Measurements from ENCODE around the gene CDK7. TPM values are rescaled to one million over a fixed set of nuclear protein-coding genes. Genes with fewer than 3 reads are reported as not detected.

Gene CDK7
- total RNA-seq, 1 experiment from 2014 or later: 51.6 TPM

GRCh38 chr5:69213513-69214215, 21.0 kb upstream of the CDK7 start:
- POLR2A ChIA-PET (ENCODE audit: unreplicated experiment): no interaction called here
- H3F3A ChIP-seq (ENCODE audit: insufficient read depth, low read depth): no peaks in the 10 kb centered on the region
- no peak overlapping the region for H3K4me3 ChIP-seq
- intact Hi-C loops (cut with micrococcal nuclease; ENCODE audit: unreplicated experiment): no loop called here
- no peak overlapping the region for H3K27ac ChIP-seq
- CTCF ChIA-PET: no interaction called here
- H3K79me2 ChIP-seq (ENCODE audit: low read depth): peaks cover 6% of the 10 kb centered on the region
- no peaks in the 10 kb centered on the region for H3K36me3 ChIP-seq (ENCODE audit: low read depth)
- peaks cover 10% of the 10 kb centered on the region for H3K4me1 ChIP-seq (replicated peaks; ENCODE audit: insufficient read depth)
- H3K9me2 ChIP-seq (ENCODE audit: insufficient read depth): no peaks in the 10 kb centered on the region
- peak in 1 of 2 experiments; percentile 42 for DNase-seq
- H3K9me3 ChIP-seq (ENCODE audit: insufficient read depth, low read depth): no peaks in the 10 kb centered on the region; the same call in 1 of the 2 replicates
- H4K20me1 ChIP-seq (ENCODE audit: insufficient read depth): no peaks in the 10 kb centered on the region
- BruUV-seq (replicated peaks): no TSS peak
- no peak overlapping the region for H3K4me2 ChIP-seq
- H2AFZ ChIP-seq: no peak overlapping the region
- H3K27me3 ChIP-seq (ENCODE audit: insufficient read depth, low read depth): no peaks in the 10 kb centered on the region
- TF ChIP-seq EZH2 (IDR thresholded peaks at IDR 0.05; ENCODE audit: low read depth) (no peak), CTCF (conservative IDR thresholded peaks at IDR 0.05) (no peak)

- intact Hi-C loops (cut with micrococcal nuclease; ENCODE audit: unreplicated experiment): no loop called here
- peak overlapping the region; percentile 89 for H3K4me3 ChIP-seq
- H2AFZ ChIP-seq: peak overlapping the region; percentile 98
- peaks cover 16% of the 10 kb centered on the region for H3K4me1 ChIP-seq (replicated peaks; ENCODE audit: insufficient read depth)
- no peak for TF ChIP-seq CTCF (conservative IDR thresholded peaks at IDR 0.05)
- no peak for TF ChIP-seq EZH2 (IDR thresholded peaks at IDR 0.05; ENCODE audit: low read depth)
- peaks cover 6% of the 10 kb centered on the region; the same call in 1 of the 2 replicates for H3F3A ChIP-seq (ENCODE audit: insufficient read depth, low read depth)
- no peak overlapping the region for H3K27ac ChIP-seq
- no peak for DNase-seq
- no peaks in the 10 kb centered on the region; the same call in 1 of the 2 replicates for H3K9me3 ChIP-seq (ENCODE audit: insufficient read depth, low read depth)
- no TSS peak for BruUV-seq (replicated peaks)
- H3K9me2 ChIP-seq (ENCODE audit: insufficient read depth): no peaks in the 10 kb centered on the region
- ChIA-PET CTCF (no interaction called here), POLR2A (ENCODE audit: unreplicated experiment) (interaction anchor here (1.0 kb wide), 1 partner anchor 17 kb away, joined by 7 read pairs; the partner anchor contains the start of gene CDK7)
- H3K27me3 ChIP-seq (ENCODE audit: insufficient read depth, low read depth): no peaks in the 10 kb centered on the region
- no peaks in the 10 kb centered on the region; the same call in 1 of the 2 replicates for H4K20me1 ChIP-seq (ENCODE audit: insufficient read depth)
- peak overlapping the region; percentile 86 for H3K4me2 ChIP-seq
- H3K79me2 ChIP-seq (ENCODE audit: low read depth): peaks cover 22% of the 10 kb centered on the region
- no peaks in the 10 kb centered on the region for H3K36me3 ChIP-seq (ENCODE audit: low read depth)
Observed at GRCh38 chr5:69217151-69217511, 17.6 kb upstream of the CDK7 start.

GRCh38 chr5:69217548-69218526, 16.8 kb upstream of the CDK7 start:
- H3K36me3 ChIP-seq (ENCODE audit: low read depth): no peaks in the 10 kb centered on the region
- TSS peak; percentile 59 for BruUV-seq (replicated peaks)
- intact Hi-C loops (cut with micrococcal nuclease; ENCODE audit: unreplicated experiment): no loop called here
- DNase-seq: peak; percentile 78 to 92
- H3F3A ChIP-seq (ENCODE audit: insufficient read depth, low read depth): peaks cover 6% of the 10 kb centered on the region; the same call in 1 of the 2 replicates
- no peaks in the 10 kb centered on the region; the same call in 1 of the 2 replicates for H3K9me3 ChIP-seq (ENCODE audit: insufficient read depth, low read depth)
- peak overlapping the region; percentile 89 for H3K4me3 ChIP-seq
- H3K4me1 ChIP-seq (replicated peaks; ENCODE audit: insufficient read depth): peaks cover 16% of the 10 kb centered on the region
- H3K27me3 ChIP-seq (ENCODE audit: insufficient read depth, low read depth): no peaks in the 10 kb centered on the region
- TF ChIP-seq CTCF (conservative IDR thresholded peaks at IDR 0.05): no peak; the same call in 1 of the 2 replicates
- CTCF ChIA-PET: no interaction called here
- no peaks in the 10 kb centered on the region; the same call in 1 of the 2 replicates for H4K20me1 ChIP-seq (ENCODE audit: insufficient read depth)
- peak overlapping the region; percentile 86 for H3K4me2 ChIP-seq
- H3K27ac ChIP-seq: peak overlapping the region; percentile 50
- peak overlapping the region; percentile 98 for H2AFZ ChIP-seq
- POLR2A ChIA-PET (ENCODE audit: unreplicated experiment): no interaction called here
- no peaks in the 10 kb centered on the region for H3K9me2 ChIP-seq (ENCODE audit: insufficient read depth)
- peaks cover 22% of the 10 kb centered on the region for H3K79me2 ChIP-seq (ENCODE audit: low read depth)
